ENCODE measurements around the gene CAP2.

- TF ChIP-seq CTCF (IDR thresholded peaks at IDR 0.05), result no peak
- no peak for TF ChIP-seq POLR2A (IDR thresholded peaks at IDR 0.05)
Measured at GRCh38 chr6:17525637-17526036, 132.2 kb downstream of the CAP2 start.

Data from body of pancreas (tissue), 4 donors.